Measurements from ENCODE around the gene RAB40C.
A peak's percentile ranks its signal among the peaks of the same experiment; 100 is the strongest.

Gene RAB40C

DNA sequence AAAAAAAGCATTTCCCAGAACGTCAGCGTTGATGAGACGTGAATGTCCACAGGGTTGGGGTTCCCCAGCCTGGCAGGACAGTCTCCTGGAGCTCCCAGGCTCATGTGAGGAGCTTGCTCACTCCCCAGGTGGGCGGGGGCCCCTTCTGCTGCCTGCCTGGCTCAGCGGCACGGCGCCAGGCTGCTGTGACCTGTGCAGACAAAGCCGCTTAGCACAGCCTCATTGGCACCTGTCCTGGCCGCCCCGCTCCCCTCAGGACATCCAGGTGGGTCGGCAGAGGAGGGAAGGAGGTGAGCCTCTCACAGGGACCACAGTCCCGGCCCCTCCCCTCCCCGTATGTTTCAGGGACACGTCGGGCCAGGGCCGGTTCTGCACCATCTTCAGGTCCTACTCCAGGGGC, 28.0 kb downstream of the RAB40C start:
- no peak for DNase-seq

DNA sequence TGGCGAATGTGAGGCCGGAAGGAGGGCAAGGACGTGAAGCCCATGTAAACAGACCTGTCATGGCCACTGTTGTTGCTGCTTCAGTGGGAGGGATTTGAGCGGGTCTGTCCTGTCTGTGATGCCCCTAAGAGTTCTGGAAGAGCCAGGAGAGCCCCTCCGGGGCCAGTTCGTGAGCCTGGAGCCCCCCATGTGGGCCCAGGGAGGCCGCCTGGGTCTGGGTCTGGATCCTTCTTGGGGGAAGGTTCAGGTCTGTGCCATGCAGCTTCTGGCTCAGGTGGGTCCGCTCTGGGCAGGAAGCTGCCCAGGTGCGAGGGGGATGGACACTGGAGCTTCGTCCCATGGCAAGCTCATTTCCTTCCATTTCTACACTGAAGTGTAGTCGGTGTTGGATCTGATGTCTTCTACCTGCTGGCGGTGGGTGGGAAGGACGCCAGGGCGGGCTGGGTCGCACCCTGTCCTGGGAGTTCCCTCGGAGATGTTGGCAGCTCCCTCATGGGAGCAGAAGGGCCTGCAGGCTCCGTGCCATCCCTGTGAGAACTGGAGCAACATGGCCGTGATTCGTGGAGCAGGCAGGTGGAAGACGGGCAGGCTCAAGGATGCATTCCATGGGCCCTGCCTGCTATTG, 29.7 kb downstream of the RAB40C start:
- no peak for DNase-seq

DNA sequence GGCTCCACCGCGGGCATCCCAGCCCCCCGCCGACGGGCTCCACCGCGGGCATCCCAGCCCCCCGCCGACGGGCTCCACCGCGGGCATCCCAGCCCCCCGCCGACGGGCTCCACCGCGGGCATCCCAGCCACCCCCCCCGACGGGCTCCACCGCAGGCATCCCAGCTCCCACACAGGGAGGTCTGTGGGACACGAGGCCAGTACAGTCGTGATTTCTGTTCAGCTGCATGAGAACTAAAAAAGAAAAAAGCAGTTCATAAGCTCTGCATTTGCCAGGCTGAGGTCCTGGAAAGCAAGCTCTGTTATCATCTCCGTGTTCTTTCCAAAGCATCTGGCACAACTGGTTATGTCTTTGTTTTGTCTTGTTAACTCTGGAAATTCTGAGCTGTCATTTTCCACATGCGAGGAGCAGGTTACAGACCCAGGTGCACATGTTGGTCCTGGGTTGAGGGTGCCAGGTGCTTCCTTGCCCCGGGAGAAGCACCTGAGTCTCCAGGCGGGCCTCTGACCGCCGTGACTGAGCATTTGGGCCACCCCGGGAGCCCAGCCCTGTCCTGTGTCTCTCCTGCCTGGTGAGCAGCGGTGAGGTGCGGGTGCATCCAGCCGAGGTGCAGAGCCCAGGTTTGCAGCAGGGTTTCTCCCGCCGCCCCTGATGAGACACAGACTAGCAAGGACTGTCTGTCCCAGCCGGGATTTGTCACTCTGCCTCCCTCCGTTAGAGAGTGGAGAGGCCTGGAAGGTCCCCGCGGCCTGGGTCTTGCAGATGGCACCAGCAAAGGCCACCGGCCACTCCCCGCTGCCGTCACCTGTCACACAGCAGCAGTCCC, 31.0 kb downstream of the RAB40C start:
- DNase-seq = no peak

DNA sequence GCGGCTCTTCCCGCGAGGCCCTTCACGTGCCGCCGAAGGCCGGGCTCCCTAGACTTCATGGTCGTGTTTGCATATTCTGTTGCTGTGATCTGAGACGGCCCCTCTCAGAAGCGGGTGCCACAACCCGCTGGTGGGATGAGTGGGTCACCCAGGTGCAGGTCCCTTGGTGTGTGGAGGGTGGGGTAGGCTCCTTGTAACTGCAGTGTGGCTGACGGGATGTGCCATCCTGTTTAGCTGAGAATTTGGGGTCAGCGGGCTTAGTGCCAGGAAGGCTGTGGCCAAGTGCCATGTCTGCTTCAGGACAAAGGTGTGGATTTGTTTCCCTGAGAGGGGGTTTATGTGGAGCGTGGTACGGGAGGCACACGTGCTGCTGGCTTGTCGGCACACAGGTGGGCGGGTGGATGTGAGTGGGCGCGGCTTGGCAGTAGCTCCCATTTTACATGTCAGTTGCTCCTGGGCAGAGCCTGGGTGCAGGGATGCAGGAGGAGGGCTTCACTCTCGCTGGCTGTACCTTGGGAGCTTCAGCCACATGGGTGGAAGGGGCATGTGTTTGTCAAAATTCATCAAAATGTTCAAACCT, 31.8 kb downstream of the RAB40C start:
- DNase-seq = no peak

DNA sequence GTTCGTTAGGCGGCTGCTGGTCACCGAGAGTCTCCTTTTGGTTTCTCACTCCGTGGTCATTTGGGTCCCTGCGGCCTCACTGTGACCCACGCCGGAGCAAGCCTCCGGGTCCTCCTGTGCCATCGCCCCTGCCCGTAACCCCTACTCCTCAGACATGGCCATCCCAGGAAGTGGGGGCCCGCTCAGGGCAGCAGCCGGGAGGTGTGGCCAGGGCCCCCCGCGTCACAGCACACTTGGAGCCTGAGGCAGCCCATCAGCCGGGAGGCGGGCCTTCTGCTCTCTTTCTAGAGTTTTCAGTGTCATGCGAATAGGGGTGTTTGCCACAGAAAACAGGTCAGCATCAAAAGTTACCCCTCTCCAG, 33.0 kb downstream of the RAB40C start:
- no peak for DNase-seq

DNA sequence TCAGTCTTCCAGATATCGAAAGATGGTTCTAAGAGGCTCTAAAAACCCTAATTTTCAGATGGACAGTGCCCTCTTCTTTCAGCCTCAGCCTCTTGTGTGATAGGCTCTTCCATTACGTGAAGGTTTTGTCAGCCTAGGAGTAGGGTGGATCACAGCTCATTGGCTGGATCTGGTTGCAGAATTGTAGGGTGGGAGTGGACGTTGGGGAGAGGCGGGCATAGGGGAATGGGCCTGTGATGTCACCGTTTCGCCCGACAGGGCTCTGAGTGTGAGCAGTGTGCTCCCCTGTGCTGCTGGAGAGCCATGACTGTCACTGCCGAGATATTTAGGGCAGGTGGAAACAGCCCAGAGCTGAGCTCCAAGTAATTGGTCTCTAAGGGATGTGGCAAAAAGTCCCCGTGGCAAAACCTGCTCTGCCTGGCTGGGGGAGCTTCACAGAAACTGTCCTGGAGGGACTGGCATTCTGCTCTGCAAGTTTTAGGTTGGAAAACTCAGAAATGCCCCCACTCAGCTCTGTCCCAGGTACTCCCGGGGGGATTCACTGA, 34.7 kb downstream of the RAB40C start:
- no peak for DNase-seq

DNA sequence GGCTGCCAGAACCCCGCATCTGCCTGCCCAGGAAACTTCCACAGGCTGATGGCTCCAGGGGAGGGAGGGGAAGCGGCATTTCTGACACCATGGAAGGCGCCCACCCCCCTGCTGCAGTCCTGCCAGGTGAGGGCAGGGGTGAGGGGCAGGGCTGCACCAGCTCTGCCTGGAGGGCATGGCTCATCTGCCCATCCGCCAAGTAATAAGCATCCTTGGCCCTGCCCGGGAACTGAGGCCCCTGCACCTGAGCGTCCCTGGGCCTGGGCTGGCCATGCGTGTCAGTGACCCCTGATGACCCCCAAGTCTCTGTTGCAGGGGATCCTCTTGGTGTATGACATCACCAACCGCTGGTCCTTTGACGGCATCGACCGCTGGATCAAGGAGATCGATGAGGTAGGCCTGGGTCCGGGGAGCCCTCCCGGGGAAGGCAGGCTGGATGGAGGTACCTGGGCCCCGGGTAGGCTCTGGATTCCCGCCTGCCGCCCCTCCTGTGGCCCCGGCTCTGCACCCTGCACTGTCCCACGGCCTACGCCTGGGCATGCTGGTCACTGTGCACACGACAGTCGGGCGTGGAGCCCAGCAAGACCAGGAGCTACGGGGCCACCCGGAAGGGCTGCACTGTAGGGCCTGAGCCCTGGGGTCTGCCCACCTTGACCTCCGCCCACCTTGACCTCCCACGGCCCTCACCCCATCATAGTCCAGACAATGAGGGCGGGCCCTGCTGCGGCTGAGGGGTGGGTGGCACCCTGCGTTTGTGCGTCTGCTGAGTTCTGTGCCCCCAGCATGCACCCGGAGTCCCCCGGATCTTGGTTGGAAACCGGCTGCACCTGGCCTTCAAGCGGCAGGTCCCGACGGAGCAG, 35.5 kb downstream of the RAB40C start:
- DNase-seq = no peak

DNA sequence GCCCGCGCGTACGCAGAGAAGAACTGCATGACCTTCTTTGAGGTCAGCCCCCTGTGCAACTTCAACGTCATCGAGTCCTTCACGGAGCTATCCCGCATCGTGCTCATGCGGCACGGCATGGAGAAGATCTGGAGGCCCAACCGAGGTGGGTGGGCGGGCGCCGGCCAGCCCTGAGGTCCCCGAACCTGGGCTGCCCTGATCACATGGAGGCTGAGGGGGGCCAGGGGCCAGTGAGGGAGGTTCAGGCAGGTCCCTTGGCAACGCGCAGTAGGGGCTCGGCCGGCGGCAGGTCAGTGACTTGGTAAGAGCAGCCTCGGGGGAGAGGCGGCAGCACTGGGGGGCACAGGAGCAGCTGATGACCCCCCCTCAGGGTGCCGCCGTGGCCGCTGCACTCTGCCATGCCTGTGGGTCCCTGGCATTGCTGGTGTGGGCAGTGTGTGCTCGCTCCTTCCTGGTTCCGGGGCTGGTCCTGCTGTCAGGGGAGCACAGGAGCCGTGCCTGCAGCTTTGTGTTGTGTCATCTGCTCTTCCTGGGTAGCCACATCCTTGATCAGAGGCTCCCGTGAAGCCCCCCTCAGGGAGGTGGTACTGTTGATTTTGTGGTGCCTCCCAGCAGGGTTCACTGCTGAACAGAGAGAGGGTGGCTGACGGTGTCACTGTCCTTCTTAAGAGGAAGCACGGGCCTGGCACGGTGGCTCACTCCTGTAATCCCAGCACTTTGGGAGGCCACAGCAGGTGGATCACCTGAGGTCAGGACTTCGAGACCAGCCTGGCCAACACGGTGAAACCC, 36.3 kb downstream of the RAB40C start:
- no peak for DNase-seq

DNA sequence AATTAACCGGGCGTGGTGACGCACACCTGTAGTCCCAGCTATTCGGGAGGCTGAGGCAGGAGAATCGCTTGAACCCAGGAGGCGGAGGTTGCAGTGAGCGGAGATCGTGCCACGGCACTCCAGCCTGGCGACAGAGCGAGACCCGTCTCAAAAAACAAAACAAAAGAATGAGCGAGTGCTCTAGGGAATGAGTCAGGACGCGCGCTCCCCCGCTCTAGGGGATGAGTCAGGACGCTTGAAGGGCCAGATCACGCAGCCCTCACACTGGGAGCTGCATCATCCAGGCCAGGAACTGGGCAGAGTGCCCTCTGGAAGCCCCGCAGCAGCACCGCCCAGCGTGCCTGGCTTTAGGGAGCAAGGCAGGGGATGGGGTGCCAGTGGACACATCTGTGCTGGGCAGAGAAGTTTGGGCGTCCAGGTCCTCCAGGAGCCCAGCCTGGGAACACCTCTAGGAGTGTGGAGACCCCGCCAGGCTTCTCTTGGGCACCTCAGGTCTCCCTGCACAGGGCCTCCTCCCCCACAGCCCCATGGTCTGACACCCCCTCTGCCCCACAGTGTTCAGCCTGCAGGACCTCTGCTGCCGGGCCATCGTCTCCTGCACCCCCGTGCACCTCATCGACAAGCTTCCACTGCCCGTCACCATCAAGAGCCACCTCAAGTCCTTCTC, 37.1 kb downstream of the RAB40C start:
- no peak for DNase-seq

DNA sequence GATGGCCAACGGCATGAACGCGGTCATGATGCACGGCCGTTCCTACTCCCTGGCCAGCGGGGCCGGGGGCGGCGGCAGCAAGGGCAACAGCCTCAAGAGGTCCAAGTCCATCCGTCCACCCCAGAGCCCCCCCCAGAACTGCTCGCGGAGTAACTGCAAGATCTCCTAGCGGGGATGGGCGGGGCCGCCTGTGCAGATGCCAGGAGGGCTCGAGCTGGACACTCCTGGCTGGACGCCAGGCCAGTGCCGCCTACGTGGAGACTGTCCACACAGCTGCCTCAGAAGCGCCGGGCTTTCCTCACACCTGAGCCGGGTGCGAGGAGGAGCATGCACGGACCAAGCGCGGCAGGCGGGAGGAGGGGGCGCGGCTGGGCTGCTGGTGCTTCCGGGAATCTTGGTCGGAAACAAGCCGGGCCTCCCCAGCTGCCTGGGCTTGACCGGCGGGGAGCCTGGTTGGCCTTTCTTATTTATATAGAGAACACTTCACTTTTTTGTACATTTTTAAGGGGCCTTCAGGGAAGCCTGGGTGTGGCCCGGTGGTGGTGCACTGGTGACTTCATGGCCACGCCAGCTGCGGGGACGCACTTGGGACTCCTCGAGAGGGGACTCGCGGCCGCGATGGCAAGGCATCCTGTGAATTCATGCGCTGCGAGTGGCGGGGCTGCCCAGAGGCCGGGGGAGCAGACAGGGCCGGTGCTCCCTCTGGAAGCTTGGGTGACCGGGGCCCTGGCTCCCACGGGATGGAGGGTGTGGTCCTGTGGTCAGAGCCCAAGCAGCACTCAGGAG, 37.8 kb downstream of the RAB40C start:
- no peak for DNase-seq

DNA sequence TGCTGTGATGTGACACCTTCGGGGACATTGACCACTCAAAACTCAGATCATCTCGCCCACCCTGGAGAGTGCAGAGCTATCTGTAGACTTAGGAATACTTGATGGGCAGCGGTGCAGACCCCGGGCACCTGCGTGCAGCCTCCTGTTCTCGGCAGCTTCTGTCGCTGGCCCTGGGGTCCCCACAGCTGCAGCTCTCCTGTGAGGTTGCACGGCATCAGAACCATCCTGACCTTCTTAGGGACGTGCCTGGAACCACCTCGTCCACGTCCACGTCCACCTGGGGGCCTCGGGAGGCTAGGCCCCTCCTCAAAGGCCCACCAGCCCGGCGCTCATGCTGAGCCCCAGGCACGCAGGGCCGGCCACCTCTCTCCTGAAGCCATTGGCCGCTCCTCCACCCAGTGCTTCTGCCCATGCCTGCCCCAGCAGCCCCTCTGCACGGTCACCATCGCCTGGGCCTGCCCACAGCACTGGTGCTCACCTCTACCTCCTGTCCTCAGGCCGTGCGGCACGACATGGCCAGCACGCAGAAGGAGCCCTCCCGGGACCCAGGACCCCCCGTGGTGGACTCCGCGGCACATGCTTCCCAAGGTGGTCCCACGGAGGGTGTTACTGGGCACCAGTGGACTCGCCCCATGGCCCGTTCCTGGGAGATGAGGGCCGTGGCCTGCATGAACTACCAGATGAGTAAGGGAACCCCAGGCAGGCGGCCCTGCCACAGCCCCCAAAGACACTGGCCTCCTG, 38.6 kb downstream of the RAB40C start:
- DNase-seq = no peak

DNA sequence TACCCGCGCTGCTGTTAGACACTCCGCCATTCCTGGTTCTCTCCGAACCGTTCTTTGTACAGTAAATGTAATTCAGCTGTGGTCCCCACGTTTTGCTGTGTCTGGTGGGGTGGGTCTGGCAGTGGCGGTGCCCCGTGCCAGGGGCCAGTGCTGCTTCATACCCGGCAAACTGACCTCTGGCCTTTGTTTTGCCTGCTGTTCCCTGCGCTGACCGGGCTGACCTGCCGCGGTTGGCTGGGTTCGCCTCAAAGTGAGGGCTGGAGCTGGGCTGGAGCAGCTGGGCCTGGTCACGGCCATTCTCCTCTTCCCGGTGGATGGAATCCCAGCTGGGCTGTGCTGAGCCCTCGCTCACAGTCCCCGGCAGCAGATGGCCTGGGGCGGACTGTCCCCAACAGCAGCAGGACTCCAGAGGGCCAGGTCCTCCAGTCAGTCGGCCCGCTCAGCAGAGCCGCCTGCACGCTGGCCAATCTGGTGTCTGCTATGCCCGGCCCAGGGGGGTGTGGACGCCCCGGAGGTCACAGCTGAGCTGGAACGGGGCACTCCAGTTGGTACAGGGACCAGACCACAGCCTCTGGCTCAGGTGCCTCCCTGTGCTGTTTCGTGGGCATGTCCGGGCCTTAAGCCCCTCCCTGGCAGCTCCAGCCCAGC, 39.4 kb downstream of the RAB40C start:
- no peak for DNase-seq

DNA sequence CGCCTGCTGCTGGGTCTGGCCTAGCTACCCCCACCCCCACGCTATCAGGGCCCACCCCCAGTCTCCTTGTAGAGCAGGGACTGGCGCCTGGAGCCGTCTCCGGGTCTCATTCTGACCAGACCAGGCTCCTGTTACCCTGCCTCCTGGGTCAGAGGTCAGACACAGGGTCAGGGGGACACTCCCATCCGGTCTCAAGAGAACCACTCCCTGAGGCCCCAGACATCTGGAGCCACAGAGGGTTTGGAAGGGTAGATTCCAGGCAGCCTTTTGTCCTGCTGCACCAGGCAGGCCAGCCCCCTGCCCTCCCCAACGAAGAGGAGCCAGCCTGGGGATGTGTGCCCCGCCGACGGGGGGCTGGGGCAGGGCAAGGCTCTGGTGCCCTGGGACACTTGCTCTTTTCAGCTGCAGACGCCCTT, 40.0 kb downstream of the RAB40C start:
- peak in 1 of 2 donors; percentile 26 for DNase-seq

DNA sequence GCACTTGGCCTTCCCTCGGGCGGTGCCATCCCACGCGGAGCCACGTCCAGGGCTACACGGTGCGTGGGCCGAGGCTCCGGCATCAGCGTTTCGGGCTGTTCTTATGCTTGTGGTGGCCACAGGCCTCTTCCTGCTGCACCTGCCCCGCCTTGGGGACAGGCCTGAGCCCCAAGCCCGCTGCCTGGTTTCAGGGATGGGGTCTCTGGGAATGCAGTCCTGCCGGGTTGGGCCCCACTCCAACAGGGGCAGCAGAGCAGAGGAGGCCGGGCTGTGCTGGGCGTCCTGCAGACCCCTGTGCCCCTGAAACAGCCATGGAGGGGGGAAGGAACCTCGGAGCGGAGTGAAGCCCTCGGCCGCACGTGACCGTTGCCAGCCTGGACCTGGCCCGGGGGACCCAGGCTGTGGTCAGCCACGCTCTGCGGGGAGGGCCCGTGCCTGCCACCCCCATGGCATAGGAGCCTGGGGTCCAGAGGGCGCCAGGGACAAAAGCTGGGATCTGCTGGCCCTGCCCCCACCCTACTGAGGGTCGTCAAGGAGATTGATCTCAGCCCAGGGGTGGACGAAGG, 40.5 kb downstream of the RAB40C start:
- DNase-seq = peak; percentile 22 to 42

DNA sequence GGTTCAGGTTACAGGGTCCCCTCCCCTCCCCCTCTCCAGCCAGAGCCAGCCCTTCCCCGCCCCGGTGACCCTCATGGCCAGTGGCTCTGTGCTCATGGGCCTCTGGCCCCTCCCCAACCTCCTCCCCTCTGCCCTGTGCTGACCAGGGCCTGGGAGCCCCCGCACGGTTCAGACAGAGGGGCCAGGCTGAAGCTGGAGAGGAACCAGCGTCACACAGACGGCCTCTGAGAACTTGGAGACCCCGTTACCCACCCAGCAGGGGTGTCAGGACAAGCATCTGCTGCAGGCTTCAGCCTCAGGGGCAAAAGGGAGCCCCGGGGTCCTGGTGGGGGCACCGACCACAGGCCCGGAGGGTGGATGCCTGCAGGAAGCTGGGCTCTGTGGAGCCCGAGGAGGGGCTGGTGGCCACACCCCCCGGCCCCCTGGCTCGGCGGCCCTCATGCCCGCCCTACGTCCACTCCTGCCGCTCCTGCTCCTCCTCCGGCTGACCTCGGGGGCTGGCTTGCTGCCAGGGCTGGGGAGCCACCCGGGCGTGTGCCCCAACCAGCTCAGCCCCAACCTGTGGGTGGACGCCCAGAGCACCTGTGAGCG, 41.0 kb downstream of the RAB40C start, which contains the start of gene WFIKKN1:
WFIKKN1 (plus strand) TSS at position 171 of the 591 bp plus-strand sequence; CDS start at position 440, 269 bp downstream.
- no peak for DNase-seq

DNA sequence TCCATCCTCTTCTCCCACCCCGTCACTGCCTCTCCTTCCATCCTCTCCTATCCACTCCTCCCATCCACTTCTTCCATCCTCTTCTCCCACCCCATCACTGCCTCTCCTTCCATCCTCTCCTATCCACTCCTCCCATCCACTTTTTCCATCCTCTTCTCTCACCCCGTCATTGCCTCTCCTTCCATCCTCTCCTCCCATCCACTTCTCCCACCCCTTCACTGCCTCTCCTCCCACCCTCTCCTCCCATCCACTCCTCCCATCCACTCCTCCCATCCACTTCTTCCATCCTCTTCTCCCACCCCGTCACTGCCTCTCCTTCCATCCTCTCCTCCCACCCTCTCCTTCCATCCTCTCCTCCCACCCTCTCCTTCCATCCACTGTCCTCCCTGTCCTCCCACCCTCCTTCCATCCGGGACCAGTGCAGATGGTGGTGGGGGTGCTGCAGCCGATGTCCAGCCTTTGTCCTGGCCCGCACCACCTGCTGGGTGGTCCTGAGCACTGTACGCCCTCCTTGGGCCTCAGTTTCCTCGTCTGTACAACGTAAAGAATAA, 42.0 kb downstream of the RAB40C start:
- DNase-seq = no peak

DNA sequence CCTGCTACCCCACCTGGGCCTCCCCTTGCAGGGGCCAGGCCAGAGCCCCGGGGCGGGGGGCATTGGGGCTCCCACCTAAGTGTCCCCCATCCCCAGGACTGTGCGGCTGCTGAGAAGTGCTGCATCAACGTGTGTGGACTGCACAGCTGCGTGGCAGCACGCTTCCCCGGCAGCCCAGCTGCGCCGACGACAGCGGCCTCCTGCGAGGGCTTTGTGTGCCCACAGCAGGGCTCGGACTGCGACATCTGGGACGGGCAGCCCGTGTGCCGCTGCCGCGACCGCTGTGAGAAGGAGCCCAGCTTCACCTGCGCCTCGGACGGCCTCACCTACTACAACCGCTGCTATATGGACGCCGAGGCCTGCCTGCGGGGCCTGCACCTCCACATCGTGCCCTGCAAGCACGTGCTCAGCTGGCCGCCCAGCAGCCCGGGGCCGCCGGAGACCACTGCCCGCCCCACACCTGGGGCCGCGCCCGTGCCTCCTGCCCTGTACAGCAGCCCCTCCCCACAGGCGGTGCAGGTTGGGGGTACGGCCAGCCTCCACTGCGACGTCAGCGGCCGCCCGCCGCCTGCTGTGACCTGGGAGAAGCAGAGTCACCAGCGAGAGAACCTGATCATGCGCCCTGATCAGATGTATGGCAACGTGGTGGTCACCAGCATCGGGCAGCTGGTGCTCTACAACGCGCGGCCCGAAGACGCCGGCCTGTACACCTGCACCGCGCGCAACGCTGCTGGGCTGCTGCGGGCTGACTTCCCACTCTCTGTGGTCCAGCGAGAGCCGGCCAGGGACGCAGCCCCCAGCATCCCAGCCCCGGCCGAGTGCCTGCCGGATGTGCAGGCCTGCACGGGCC, 42.8 kb downstream of the RAB40C start:
- DNase-seq = no peak

Measured in inflammatory macrophage (primary cell).